Neuron (in vitro differentiated cells): ENCODE data around the gene ATRN.

Experiments used
- H2AFZ ChIP-seq: one replicate; pipeline ENCODE4 v1.6.1; 2013; ENCODE audit warnings: low read depth, mild to moderate bottlenecking, inconsistent platforms, low read length, moderate library complexity
- H3K27me3 ChIP-seq: one replicate; pipeline ENCODE4 v1.6.1; 2013; ENCODE audit warnings: low read length; ENCODE audit not compliant: insufficient read depth
- H3K36me3 ChIP-seq: one replicate; pipeline ENCODE4 v1.6.1; 2013; ENCODE audit warnings: low read length; ENCODE audit not compliant: insufficient read depth
- H3K4me1 ChIP-seq: one replicate; pipeline ENCODE4 v1.6.1; 2013; ENCODE audit warnings: low read length; ENCODE audit not compliant: insufficient read depth
- H3K4me3 ChIP-seq: 2 replicates; pipeline ENCODE4 v1.5.1; 2013; ENCODE audit warnings: mild to moderate bottlenecking, low read length, moderate library complexity
- H3K9me3 ChIP-seq: one replicate; pipeline ENCODE4 v1.6.1; 2013; ENCODE audit warnings: low read length

The ATRN gene

DNA sequence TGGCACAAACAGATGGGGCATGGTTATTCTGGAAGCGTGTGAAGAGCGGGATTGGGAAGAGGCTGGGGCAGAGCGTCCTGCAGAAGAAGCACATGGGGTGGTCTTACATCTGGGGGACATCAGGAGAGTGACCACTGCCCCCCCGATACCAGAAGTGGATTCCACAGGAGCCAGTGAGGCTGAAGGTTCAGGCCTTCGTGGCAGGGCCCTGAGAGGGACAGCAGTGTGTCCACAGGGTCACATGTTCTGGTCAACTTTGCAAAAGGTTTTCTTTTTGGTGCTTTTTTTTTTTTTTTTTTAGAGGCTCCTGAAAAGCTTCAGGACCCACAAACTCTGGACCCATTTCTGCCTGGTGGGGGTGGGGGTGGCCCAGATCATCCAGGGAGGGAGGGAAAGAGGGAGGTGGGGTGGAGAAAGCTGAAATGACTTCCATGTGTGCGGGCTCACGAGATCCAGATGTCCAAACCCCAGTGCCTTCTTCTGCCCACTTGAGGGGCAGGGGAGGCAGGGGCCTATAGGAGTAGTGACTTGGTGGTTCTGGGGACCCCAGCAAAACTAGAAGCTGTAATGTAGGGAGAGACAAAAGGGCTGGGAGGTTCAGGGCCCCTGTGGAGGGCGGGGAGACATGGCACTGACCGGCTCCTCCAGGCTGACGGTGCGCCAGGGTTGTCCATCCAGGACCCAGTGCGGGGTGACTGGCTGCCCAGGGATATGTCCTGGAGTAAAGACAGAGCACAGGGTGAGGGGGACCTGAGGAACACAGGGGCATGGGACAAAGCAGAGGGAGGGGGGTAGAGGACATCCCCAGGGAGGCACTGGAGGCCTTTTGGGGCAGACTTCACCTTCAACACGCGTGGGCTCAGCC is 208.3 kb downstream of the ATRN start:
- Histone ChIP-seq H3K4me3 (no peak overlapping the region), H3K4me1 (peaks cover 10% of the 10 kb centered on the region), H3K27me3 (peaks cover 63% of the 10 kb centered on the region), H2AFZ (no peak overlapping the region), H3K9me3 (no peaks in the 10 kb centered on the region), H3K36me3 (no peaks in the 10 kb centered on the region)

DNA sequence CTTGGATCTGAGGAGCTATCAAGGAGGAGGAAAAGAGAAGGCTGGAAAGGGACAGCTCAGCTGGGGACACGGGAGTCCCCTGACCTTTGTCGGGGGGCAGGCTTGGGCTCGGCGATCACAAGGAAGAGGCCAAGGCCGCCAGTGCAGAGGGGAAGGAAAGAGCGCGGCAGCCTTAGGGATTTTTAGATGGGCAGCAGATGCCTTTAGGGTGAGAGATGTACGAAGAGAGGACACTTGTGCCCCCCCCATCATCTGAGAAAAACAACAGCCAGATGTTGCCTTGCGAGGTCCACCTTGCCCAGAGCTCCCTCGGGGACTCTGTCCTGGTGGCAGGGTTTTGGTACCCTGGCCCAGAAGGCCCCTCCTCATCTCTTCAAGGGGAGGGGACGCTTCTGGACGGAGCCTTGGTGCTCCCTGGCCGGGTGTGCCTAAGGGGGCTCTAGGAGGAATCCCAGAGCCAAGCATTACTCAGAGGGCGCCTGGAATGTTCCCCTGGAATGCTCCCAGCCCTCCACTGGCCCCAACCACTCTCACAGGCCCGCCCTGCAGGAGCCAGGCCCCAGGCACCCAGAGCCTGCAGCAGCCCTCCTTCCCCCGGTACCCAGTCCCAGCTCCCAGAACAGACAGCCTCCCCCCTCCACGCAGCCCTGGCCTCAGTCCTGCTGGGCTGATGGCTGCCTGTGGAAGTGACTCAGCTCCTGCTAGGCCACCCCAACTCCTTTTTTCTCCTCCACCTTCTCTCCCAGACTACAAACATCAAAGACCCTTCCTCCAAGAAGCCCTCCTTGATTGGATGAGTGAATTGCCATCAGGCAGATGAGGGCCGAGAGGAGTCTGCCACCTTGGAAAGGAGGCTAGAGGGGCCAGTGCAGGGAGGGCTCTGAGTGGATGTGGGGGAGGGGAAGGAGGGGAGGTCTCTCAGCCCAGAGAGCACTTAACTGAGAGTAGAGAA is 209.2 kb downstream of the ATRN start:
- peaks cover 63% of the 10 kb centered on the region for H3K27me3 ChIP-seq
- H3K36me3 ChIP-seq: no peaks in the 10 kb centered on the region

DNA sequence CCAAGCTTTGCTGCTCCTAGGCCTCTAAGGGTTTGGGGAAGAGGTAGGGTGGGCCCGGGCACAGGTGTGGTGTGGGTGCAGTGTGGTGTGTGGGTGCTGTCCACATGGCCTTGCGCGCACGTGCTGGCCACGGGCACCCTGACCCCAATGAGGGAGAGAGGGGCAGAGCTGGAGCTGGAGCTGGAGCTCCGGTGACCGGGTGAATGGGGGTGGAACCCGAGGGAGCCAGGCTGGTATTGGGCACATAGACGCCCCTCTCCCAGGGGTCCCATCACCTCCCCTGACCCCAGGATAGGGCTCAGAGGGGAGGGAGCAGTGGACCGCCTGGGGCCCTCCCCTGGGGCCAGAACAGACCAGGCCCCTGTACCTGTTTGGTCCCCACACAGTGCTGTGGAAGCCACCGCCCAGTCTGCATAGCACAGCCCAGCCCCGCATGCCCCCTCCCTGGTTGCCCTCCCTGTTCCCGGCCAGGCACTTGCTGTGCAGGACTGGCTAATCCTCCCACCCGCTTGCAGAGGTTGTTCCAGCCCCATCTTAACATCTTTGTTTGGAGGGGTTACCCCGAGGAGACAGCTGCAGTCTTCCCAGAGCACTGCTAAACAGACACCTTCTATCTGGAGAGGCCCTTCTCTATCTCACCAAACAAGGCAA is 210.0 kb downstream of the ATRN start:
- Histone ChIP-seq H3K27me3 (peaks cover 65% of the 10 kb centered on the region), H3K36me3 (no peaks in the 10 kb centered on the region), H3K9me3 (no peaks in the 10 kb centered on the region), H3K4me3 (no peak overlapping the region), H3K4me1 (peaks cover 10% of the 10 kb centered on the region), H2AFZ (no peak overlapping the region)

More for the DNA sequence above, 209.2 kb downstream of the ATRN start:
- Histone ChIP-seq H3K9me3 (no peaks in the 10 kb centered on the region), H3K4me3 (no peak overlapping the region), H3K4me1 (peaks cover 10% of the 10 kb centered on the region), H2AFZ (no peak overlapping the region)

DNA sequence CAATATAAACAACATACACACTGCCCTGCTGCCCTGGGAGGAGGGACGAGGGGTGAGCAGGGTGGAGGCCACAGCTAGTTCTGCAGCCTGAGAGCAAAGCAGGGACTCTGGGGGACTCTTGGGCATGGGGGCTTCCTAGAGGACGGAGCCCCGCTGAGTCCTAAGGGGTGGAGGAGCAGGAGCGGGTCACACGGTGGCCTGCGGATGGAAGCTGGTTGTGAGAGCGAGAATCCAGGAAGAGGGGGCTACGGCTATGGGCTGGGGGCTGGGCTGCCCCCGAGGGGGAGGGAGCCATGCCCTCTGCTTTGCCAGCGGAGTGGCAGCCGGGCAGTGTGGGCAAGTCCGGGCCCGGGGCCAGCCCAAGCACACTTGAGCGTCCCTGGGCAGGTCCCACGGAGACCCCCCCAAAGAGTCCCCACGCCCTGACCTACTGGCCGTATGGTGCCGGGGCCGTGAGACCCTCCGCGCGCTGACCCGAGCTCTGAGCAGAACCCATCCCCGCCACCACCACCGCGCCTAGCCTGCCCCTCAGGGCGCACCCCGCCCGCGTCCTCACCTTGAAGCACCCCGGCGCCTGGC is 210.6 kb downstream of the ATRN start:
- H3K36me3 ChIP-seq: no peaks in the 10 kb centered on the region
- peaks cover 66% of the 10 kb centered on the region for H3K27me3 ChIP-seq
- no peaks in the 10 kb centered on the region for H3K9me3 ChIP-seq
- H3K4me3 ChIP-seq: no peak overlapping the region
- H2AFZ ChIP-seq: no peak overlapping the region
- H3K4me1 ChIP-seq: peaks cover 10% of the 10 kb centered on the region

DNA sequence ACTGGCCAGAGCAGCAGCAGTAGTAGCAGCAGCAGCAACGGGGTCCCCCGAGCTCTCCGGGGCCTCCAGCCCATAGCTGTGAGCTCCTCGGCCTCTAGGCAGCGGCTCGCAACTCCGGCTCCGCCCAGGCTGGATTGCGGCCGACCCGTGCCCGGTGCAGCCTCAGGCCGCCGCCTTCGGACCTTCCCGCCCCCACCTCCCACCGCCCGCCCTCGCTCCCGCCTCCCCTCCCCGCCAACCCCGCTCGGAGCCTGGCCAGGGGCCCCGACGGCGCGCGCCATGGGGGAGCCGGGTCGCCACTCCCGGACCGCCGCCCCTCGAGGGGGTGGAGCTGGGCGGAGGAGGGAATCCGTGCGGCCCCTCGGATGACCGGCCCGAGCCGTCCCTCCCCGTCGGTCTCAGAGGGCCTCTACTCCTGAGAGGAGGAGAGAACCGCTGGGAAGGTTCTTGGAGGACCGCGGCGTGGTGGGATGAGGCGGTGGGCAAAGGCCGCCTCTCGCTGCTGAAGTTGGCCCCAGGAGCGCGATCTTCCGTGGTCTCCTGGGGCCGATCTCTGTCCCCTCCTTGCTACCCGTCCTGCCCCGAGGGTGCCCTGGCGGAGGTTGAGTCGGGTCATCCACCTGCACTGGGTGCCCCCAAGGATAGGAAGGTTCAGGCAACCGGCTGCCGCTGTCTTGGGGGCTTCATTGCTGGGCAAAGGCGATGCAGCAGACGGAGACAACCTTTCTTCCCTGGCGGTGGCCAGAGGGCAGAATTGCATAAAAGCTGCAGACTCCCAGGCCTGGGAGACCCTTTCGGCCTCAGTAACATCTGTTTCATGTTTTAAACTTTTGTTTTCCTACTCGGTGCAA is 211.3 kb downstream of the ATRN start, which contains the start of gene ADAM33:
Gene ADAM33 (minus strand): TSS at position 80 of the 851 bp plus-strand sequence. CDS start 6 bp downstream, at position 74.
- Histone ChIP-seq H3K27me3 (peaks cover 62% of the 10 kb centered on the region), H2AFZ (no peak within 1 kb of the TSS), H3K9me3 (no peaks in the 10 kb centered on the region), H3K36me3 (no peaks in the 10 kb centered on the region), H3K4me3 (no peak within 1 kb of the TSS), H3K4me1 (peaks cover 7% of the 10 kb centered on the region)

DNA sequence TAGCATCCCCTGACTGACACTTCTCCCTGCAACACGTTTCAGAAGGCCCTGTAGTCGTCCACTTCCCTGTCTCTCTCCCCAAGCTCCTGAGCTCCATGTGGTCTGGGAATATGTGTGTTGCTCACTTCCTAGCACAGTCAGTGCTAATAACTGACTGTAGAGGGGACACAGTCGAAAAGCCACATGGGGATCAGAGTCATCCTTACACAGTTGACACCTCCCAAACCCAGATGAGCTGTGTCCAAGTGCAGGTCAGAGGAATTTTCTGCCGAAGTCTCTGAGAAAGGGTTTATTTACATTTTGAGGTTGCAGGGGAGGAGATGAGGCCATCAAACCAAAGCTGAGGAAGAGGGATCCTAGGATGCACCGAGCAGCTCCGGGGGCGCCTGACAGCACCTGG is 214.5 kb downstream of the ATRN start:
- no peaks in the 10 kb centered on the region for H3K9me3 ChIP-seq
- H3K27me3 ChIP-seq: peaks cover 38% of the 10 kb centered on the region
- no peak overlapping the region for H2AFZ ChIP-seq
- H3K4me1 ChIP-seq: peaks cover 4% of the 10 kb centered on the region
- no peaks in the 10 kb centered on the region for H3K36me3 ChIP-seq
- no peak overlapping the region for H3K4me3 ChIP-seq

DNA sequence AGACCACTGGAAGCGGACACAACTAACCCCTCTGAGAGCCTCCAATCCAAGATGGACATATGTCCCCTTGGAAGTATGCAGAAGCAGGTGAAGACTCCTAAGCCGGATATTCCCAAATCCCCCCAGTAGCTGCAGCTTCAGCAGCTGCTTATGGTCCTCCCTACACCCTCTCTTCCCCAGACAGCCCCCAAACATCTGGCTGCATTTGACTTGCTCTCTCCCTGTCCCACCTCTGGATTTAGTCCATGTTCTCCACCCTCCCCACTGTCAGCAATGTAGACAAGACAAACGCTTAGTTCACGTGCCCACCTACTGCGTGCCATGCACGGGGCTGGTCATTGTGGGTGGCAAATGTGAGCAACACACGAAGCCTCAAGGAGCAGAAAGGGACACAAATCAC is 215.6 kb downstream of the ATRN start:
- H3K27me3 ChIP-seq: peaks cover 28% of the 10 kb centered on the region
- H3K36me3 ChIP-seq: no peaks in the 10 kb centered on the region
- no peak overlapping the region for H3K4me3 ChIP-seq
- H3K9me3 ChIP-seq: no peaks in the 10 kb centered on the region
- peaks cover under 1% of the 10 kb centered on the region for H3K4me1 ChIP-seq
- H2AFZ ChIP-seq: no peak overlapping the region

DNA sequence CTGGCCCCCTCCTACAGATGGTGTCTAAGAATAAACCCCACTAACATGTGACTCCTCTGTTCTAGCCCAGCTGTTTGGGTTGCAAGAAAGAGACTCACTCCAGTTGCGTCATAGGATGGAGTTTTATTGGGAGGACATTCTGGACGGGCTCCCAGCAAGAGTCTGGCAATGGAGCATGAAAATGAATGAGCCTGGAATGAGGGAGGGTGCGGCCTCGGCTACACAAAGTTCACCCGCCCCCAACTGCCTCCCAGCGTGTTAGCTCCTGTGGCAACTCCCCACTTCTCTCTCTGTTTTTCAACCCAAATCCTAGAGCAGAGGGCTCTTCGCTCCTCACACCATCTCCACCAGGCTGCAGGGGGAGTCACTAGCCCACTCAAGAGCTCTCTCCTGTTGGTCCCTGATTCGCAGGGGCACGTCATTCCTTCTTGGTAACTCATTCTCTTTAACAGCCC is 216.1 kb downstream of the ATRN start:
- no peak overlapping the region for H2AFZ ChIP-seq
- no peak overlapping the region for H3K4me3 ChIP-seq
- H3K27me3 ChIP-seq: peaks cover 23% of the 10 kb centered on the region
- H3K4me1 ChIP-seq: no peaks in the 10 kb centered on the region
- no peaks in the 10 kb centered on the region for H3K36me3 ChIP-seq
- no peaks in the 10 kb centered on the region for H3K9me3 ChIP-seq

DNA sequence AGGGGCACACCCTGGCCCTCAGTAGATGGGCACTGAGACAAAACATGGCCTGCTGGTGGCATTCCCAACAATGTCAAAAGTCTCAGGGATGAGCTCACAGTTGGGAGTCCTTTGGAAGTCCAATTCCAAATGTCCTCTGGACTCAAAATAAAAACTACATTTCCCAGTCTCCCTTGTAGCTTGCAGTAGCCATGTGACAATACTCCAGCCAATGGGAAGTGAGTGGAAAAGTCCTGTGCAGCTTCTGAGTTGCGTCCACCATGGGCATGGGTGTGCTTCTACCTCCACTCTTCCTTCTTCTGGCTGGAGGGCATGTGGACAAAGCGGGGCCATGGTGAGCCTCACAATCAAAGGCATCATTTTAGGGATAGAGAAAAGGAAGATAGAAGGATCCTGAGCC is 216.8 kb downstream of the ATRN start:
- no peaks in the 10 kb centered on the region for H3K36me3 ChIP-seq
- no peaks in the 10 kb centered on the region for H3K4me1 ChIP-seq
- H2AFZ ChIP-seq: no peak overlapping the region
- no peak overlapping the region for H3K4me3 ChIP-seq
- peaks cover 18% of the 10 kb centered on the region for H3K27me3 ChIP-seq
- H3K9me3 ChIP-seq: no peaks in the 10 kb centered on the region

DNA sequence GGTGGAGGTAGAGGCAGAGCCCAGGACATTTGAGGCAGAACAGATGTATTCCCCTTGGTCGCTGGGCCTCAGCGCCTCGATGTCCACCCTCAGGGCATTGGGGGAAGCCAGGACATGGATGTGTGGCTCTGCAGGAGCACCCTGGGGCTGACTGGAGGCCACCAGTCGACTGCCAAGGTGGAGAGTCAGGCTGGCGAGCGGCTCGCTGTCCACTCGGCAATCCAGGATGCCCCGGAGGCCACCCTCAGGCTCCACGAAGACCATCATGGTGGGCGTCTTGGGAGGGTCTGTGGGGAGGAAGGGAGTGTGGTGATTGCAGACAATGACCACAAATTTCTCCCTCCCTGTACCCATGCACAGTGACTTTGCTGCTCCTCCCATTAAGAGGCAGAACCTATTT is 219.2 kb downstream of the ATRN start:
- no peaks in the 10 kb centered on the region for H3K36me3 ChIP-seq
- H3K4me1 ChIP-seq: no peaks in the 10 kb centered on the region
- no peak overlapping the region for H2AFZ ChIP-seq
- no peak overlapping the region for H3K4me3 ChIP-seq
- peaks cover 10% of the 10 kb centered on the region for H3K27me3 ChIP-seq
- H3K9me3 ChIP-seq: no peaks in the 10 kb centered on the region

DNA sequence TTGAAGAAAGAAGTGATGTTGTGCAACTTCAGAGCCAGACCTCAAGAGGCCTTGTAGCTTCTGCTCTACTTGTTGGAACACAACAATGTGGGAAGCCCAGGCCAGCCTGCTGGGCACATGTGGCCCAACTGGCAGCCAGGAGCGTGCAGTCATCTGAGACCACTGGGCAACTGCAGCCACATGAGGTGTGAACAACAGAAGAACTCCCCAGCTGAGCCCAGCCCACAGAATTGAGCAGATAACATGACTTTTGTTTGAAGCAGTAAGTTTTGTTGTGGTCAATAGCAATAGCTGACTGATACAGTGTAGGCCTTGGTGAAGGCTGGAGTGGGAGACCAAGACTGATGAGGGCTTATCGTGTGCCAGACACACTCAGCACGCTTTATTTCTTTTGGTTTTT is 219.6 kb downstream of the ATRN start:
- H2AFZ ChIP-seq: no peak overlapping the region
- H3K27me3 ChIP-seq: peaks cover 5% of the 10 kb centered on the region
- H3K4me3 ChIP-seq: no peak overlapping the region
- no peaks in the 10 kb centered on the region for H3K4me1 ChIP-seq
- no peaks in the 10 kb centered on the region for H3K36me3 ChIP-seq
- no peaks in the 10 kb centered on the region for H3K9me3 ChIP-seq

DNA sequence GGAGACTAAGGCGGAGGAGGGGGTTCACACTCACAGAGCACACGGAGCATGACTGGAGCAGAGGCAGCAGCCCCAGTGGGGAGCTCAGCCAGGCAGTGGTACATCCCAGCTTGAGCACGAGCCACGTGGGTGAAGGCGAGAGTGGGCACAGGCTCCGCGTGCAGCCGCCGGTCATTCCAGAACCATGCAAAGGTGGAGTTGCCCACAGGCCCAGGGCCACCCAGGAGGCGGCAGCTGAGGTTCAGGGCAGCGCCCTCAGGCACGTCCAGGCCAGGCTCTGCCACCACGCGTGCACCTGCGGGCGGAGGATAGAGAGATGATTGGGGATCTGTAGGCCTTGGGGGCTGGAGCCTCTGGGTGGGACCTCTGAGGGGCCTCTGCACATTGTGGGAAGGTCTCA is 220.5 kb downstream of the ATRN start:
- Histone ChIP-seq H3K4me3 (no peak overlapping the region), H2AFZ (no peak overlapping the region), H3K36me3 (no peaks in the 10 kb centered on the region), H3K4me1 (no peaks in the 10 kb centered on the region), H3K9me3 (peaks cover 1% of the 10 kb centered on the region), H3K27me3 (no peaks in the 10 kb centered on the region)
